ENCODE results near the gene FXR2. TPM values are rescaled to one million over a fixed set of nuclear protein-coding genes. Genes with fewer than 3 reads are reported as not detected.
A peak's percentile ranks its signal among the peaks of the same experiment; 100 is the strongest.

FXR2 gene
- total and polyA plus RNA-seq, 10 of the 15 experiments (the other 5 are each of a cell fraction or from before 2014, with no cell fraction given), result 1.6 to 33.3 (median 22.0) TPM

DNA sequence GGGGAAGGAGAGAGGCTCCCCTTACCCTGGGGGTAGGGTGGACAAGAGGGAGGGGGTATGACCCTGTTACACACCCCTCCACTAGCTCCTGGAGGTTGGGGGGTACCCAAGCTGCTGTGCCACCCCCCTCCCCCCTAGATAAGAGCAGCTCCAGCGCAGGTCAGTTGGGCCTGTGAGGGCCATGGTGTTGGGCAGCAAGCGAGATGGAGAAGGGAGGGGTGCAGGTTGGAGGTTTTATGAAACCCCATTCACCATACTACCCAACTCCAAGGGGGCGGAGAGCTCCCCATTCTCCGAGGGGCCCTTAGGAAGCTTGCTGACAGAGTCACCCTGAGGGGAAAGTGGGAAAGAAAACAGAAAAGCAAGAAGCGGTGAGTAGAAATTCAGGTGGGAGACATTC lies 23.1 kb downstream of the FXR2 start:
- intact Hi-C loops (cut with micrococcal nuclease; ENCODE audit: unreplicated experiment), result no loop called here
- Histone ChIP-seq H3K9me3 (replicated peaks; ENCODE audit: control insufficient read depth, insufficient read depth, low read length) (no peaks in the 10 kb centered on the region), H3K36me3 (ENCODE audit: control insufficient read depth in 2 of 2, insufficient read depth in 2 of 2, low read length in 1 of 2) (peaks cover 25 to 28% of the 10 kb centered on the region in 2 experiments), H3K4me3 (no peak overlapping the region), H3K4me1 (ENCODE audit: control insufficient read depth, insufficient read depth, low read length) (peaks cover under 1% of the 10 kb centered on the region; the same call in 1 of the 2 replicates), H2AFZ (ENCODE audit: control insufficient read depth, low read depth, low read length) (no peak overlapping the region), H3K4me2 (ENCODE audit: control insufficient read depth, insufficient read depth) (no peak overlapping the region), H4K20me1 (ENCODE audit: control insufficient read depth, insufficient read depth) (no peaks in the 10 kb centered on the region; the same call in 1 of the 2 replicates), H3K9ac (ENCODE audit: control insufficient read depth, insufficient read depth, low read length) (no peak overlapping the region), H3K79me2 (ENCODE audit: control insufficient read depth, insufficient read depth, low read length) (no peaks in the 10 kb centered on the region), H3K27me3 (replicated peaks in 1 of 2; ENCODE audit: control insufficient read depth in 2 of 2, insufficient read depth in 2 of 2, low read length in 1 of 2) (no peaks in the 10 kb centered on the region), H3K27ac (ENCODE audit: control insufficient read depth, insufficient read depth) (no peak overlapping the region)
- TF ChIP-seq, protein P1, sequence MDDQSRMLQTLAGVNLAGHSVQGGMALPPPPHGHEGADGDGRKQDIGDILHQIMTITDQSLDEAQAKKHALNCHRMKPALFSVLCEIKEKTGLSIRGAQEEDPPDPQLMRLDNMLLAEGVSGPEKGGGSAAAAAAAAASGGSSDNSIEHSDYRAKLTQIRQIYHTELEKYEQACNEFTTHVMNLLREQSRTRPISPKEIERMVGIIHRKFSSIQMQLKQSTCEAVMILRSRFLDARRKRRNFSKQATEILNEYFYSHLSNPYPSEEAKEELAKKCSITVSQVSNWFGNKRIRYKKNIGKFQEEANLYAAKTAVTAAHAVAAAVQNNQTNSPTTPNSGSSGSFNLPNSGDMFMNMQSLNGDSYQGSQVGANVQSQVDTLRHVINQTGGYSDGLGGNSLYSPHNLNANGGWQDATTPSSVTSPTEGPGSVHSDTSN (IDR thresholded peaks at IDR 0.05; ENCODE audit: insufficient replicate concordance, low read depth, low read length), result no peak
- peak; percentile 38; the same call in 1 of the 2 replicates for TF ChIP-seq POLR2A (IDR thresholded peaks at IDR 0.05; ENCODE audit: low read depth, low read length)
- CTCF ChIA-PET, result interaction anchor here (0.7 to 2.4 kb wide), 2 partner anchors 76 to 96 kb away, joined by 3 to 5 read pairs; partner anchors contain the start of genes TP53 and WRAP53
- no peak for FAIRE-seq
- RAD21 ChIA-PET (ENCODE audit: unreplicated experiment), result no interaction called here
- in situ Hi-C loops (cut with MboI), result no loop called here
- POLR2A ChIA-PET, result no interaction called here
- DNase-seq (ENCODE audit: low read depth, low spot score), result no peak
- no peak for ATAC-seq
- SMC1A ChIA-PET (ENCODE audit: uncharacterized antibody, unreplicated experiment), result interaction anchor here (1.2 kb wide), 1 partner anchor 39 kb away, joined by 3 read pairs; no protein-coding TSS in a partner anchor
- TSS peak; percentile 75 for BruUV-seq (replicated peaks)
- WGBS (ENCODE audit: insufficient coverage, insufficient replicate concordance, low lambda C conversion rate, missing lambda C conversion rate), result 71% methylated on average over 5 of the region's 5 CpGs

DNA sequence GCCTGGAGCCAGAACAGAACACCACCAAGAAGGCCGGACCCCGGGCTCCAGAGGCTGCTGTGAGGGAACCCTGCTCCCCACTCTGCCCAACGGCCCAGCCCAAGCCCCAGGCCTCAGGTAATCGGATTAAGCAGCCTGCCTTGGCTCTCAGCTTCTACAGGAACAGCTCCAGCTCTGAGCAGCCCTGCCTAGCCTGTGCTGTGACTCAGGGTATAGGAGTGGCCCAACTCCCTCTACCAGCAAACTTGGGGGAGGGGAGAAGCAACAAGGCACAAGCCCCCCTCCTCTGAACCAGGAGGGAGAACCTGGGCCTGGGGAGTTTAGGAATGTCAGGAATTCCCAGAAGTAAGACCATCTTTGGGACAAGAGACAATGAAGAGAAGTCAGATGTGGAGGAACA lies 24.0 kb downstream of the FXR2 start:
- H3K4me1 ChIP-seq (ENCODE audit: control insufficient read depth, insufficient read depth, low read length), result peaks cover 3% of the 10 kb centered on the region; the same call in 1 of the 2 replicates
- BruUV-seq (replicated peaks), result no TSS peak
- ATAC-seq (no peak; the same call in 2 of the 3 replicates), DNase-seq (ENCODE audit: low read depth, low spot score) (no peak), FAIRE-seq (no peak)
- no peak overlapping the region for H3K27ac ChIP-seq (ENCODE audit: control insufficient read depth, insufficient read depth)
- TF ChIP-seq POLR2A (IDR thresholded peaks at IDR 0.05; ENCODE audit: low read depth, low read length) (peak; percentile 28; the same call in 1 of the 2 replicates), ZNF622 (IDR thresholded peaks at IDR 0.05) (no peak)
- peaks cover 24 to 26% of the 10 kb centered on the region in 2 experiments for H3K36me3 ChIP-seq (ENCODE audit: control insufficient read depth in 2 of 2, insufficient read depth in 2 of 2, low read length in 1 of 2)
- 78% methylated on average over 4 of the region's 4 CpGs for WGBS (ENCODE audit: insufficient coverage, insufficient replicate concordance, low lambda C conversion rate, missing lambda C conversion rate)
- RAD21 ChIA-PET (ENCODE audit: unreplicated experiment), result interaction anchor here (0.7 kb wide), 1 partner anchor 399 kb away, joined by 3 read pairs; no protein-coding TSS in a partner anchor
- CTCF ChIA-PET, result interaction anchor here (2.4 to 2.6 kb wide), 2 partner anchors 76 to 235 kb away, joined by 10 to 14 read pairs; partner anchors contain the start of gene TMEM95
- in situ Hi-C loops (cut with MboI) (no loop called here), intact Hi-C loops (cut with micrococcal nuclease; ENCODE audit: unreplicated experiment) (no loop called here)
- POLR2A ChIA-PET, result no interaction called here
- no peak overlapping the region for H3K9ac ChIP-seq (ENCODE audit: control insufficient read depth, insufficient read depth, low read length)
- no peak overlapping the region for H3K4me2 ChIP-seq (ENCODE audit: control insufficient read depth, insufficient read depth)
- H3K9me3 ChIP-seq (replicated peaks; ENCODE audit: control insufficient read depth, insufficient read depth, low read length), result no peaks in the 10 kb centered on the region
- H3K27me3 ChIP-seq (replicated peaks in 1 of 2; ENCODE audit: control insufficient read depth in 2 of 2, insufficient read depth in 2 of 2, low read length in 1 of 2), result no peaks in the 10 kb centered on the region
- H4K20me1 ChIP-seq (ENCODE audit: control insufficient read depth, insufficient read depth), result no peaks in the 10 kb centered on the region; the same call in 1 of the 2 replicates
- SMC1A ChIA-PET (ENCODE audit: uncharacterized antibody, unreplicated experiment), result no interaction called here
- H3K4me3 ChIP-seq, result no peak overlapping the region
- H3K79me2 ChIP-seq (ENCODE audit: control insufficient read depth, insufficient read depth, low read length), result peaks cover 2% of the 10 kb centered on the region; the same call in 1 of the 2 replicates
- no peak overlapping the region for H2AFZ ChIP-seq (ENCODE audit: control insufficient read depth, low read depth, low read length)
